Central memory CD8-positive, alpha-beta T cell (primary cell): ENCODE measurements around the gene ABHD3.
A peak's percentile ranks its signal among the peaks of the same experiment; 100 is the strongest.
"Not testable (repeated sequence)": the region's sequence is repeated elsewhere in the genome, so short reads cannot be mapped to it uniquely, and the experiment has no call there.

ENCODE experiments used
- ATAC-seq: fragments of 150-1000 bp; cut with Tn5 transposase; replicated peaks from 2 replicates; pipeline ENCODE4 v1.10.0; 2022; ENCODE audit warnings: mild to moderate bottlenecking, moderate FRiP score, moderate number of reproducible peaks; ENCODE audit not compliant: poor library complexity, severe bottlenecking; ENCODE audit errors: extremely low read depth
- DNase-seq, 2 donors: peaks; one replicate each; pipeline ENCODE4 v3.0.0; 2021; ENCODE audit warnings: low spot score in 2 of 2
- H3K27ac Mint-ChIP-seq: one replicate; pipeline ENCODE4 v1.8.0; 2022; ENCODE audit warnings: low read depth, mild to moderate bottlenecking, moderate library complexity, mixed read lengths
- H3K27me3 Mint-ChIP-seq: one replicate; pipeline ENCODE4 v1.8.0; 2022; ENCODE audit warnings: mixed read lengths
- H3K36me3 Mint-ChIP-seq: one replicate; pipeline ENCODE4 v1.8.0; 2022; ENCODE audit warnings: mild to moderate bottlenecking, moderate library complexity, mixed read lengths; ENCODE audit not compliant: insufficient read depth
- H3K4me1 Mint-ChIP-seq: one replicate; pipeline ENCODE4 v1.8.0; 2022; ENCODE audit warnings: mixed read lengths
- H3K4me3 Mint-ChIP-seq: one replicate; pipeline ENCODE4 v1.8.0; 2022; ENCODE audit warnings: mild to moderate bottlenecking, moderate library complexity, mixed read lengths
- H3K9me3 Mint-ChIP-seq: one replicate; pipeline ENCODE4 v1.8.0; 2022; ENCODE audit warnings: mixed read lengths

Gene ABHD3

GRCh38 chr18:21704603-21705364 lies at the start of gene ABHD3:
ABHD3 (minus strand) TSS chr18:21704774; CDS start chr18:21704665, 109 bp downstream.
- Mint-ChIP-seq H3K27me3 (no peaks in the 10 kb centered on the region), H3K27ac (peak within 1 kb of the TSS; percentile 92), H3K4me3 (peak within 1 kb of the TSS; percentile 95), H3K9me3 (no peaks in the 10 kb centered on the region), H3K4me1 (peaks cover 18% of the 10 kb centered on the region), H3K36me3 (peaks cover 12% of the 10 kb centered on the region)
- peak; percentile 82 to 85 for DNase-seq
- ATAC-seq = peak; percentile 93

DNA sequence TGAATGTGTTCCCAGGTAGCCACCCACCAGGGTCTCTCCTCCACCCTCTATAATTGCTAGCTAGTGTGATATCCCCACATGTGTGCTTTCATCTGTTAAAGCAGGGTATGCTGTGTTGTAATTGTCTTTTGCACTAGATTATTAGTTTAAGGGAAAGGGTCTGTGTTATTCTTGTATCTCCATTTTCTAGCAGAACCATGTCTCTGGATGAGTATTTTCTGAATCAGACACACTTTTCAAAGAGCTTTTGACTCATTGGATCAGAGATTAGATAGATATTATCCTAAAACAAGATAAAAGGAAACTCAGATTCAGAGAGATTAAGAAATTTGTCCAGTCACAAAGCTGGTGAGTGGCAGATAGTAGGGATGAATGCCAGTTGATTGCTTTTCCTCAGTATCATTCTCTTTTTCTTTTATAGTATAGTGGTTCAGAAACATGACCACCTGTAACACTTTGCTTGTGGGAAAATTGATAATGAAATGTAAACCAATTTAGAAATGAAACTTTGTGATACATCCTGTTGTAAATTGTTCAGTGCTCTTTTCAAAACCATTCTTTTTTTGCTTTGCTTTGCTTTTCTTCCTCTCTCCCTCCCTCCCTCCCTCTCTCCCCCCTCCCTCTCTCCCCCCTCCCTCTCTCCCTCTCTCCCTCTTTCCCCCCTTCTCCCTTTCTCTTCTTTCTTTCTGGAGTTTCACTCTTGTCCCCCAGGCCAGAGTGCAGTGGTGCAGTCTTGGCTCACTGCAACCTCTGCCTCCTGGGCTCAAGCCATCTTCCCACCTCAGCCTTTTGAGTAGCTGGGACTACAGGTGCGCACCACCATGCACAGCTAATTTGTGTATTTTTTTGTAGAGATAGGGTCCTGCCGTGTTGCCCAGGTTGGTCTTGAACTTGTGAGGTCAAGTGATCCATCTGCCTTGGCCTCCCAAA lies 43.5 kb upstream of the ABHD3 start:
- no peak overlapping the region for H3K4me3 Mint-ChIP-seq
- H3K4me1 Mint-ChIP-seq = peaks cover 54% of the 10 kb centered on the region
- peaks cover 4% of the 10 kb centered on the region for H3K36me3 Mint-ChIP-seq
- H3K9me3 Mint-ChIP-seq = no peaks in the 10 kb centered on the region
- DNase-seq (no peak), ATAC-seq (peak; percentile 24)
- H3K27me3 Mint-ChIP-seq = no peaks in the 10 kb centered on the region
- peak overlapping the region; percentile 9 for H3K27ac Mint-ChIP-seq

- Mint-ChIP-seq H3K36me3 (peaks cover 4% of the 10 kb centered on the region), H3K9me3 (no peaks in the 10 kb centered on the region), H3K27ac (peak overlapping the region; percentile 9), H3K4me1 (peaks cover 59% of the 10 kb centered on the region), H3K27me3 (no peaks in the 10 kb centered on the region), H3K4me3 (no peak overlapping the region)
- DNase-seq (no peak), ATAC-seq (no peak)
Measured at GRCh38 chr18:21747268-21747667, 42.7 kb upstream of the ABHD3 start.

GRCh38 chr18:21745231-21745630 lies 40.7 kb upstream of the ABHD3 start:
- Mint-ChIP-seq H3K9me3 (no peaks in the 10 kb centered on the region), H3K4me3 (no peak overlapping the region), H3K36me3 (peaks cover 6% of the 10 kb centered on the region), H3K27ac (no peak overlapping the region), H3K4me1 (peaks cover 62% of the 10 kb centered on the region), H3K27me3 (no peaks in the 10 kb centered on the region)
- no peak for DNase-seq
- no peak for ATAC-seq

DNA sequence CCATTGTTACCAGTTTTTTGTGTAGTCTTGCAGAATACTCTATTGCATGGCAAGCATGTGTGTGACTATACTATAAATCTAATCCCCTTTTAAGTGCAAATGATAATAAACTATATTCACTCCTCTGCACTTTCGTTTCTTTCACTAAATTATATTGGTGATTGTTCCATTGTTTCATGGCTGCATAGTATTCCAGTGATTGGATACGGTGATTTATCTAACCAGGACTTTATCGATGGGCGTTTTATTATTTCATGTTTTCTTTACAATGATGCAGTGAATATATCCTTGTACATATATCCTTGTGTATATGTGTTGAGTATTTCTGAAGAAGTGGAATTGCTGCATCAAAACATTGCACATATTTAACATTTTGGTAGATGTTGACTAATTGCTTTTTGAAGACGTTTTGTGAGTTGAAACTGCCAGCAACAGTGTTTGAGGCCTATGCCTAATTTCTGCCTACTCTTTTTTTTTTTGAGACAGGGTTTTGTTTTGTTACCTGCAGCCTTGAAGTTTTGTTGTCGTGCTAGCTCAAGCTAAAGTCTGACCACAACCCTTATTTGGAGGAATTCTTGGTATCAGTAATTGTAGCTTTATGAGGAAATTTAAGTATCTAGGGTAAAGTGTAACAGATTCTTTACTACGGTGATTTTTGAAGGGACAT lies 38.7 kb upstream of the ABHD3 start:
- Mint-ChIP-seq H3K27ac (peak overlapping the region; percentile 41), H3K36me3 (peaks cover 8% of the 10 kb centered on the region), H3K9me3 (no peaks in the 10 kb centered on the region), H3K4me1 (peaks cover 64% of the 10 kb centered on the region), H3K27me3 (no peaks in the 10 kb centered on the region), H3K4me3 (peak overlapping the region; percentile 33)
- DNase-seq = no peak
- ATAC-seq = no peak

GRCh38 chr18:21742315-21742687 lies 37.7 kb upstream of the ABHD3 start:
- no peaks in the 10 kb centered on the region for H3K27me3 Mint-ChIP-seq
- no peak for ATAC-seq

DNA sequence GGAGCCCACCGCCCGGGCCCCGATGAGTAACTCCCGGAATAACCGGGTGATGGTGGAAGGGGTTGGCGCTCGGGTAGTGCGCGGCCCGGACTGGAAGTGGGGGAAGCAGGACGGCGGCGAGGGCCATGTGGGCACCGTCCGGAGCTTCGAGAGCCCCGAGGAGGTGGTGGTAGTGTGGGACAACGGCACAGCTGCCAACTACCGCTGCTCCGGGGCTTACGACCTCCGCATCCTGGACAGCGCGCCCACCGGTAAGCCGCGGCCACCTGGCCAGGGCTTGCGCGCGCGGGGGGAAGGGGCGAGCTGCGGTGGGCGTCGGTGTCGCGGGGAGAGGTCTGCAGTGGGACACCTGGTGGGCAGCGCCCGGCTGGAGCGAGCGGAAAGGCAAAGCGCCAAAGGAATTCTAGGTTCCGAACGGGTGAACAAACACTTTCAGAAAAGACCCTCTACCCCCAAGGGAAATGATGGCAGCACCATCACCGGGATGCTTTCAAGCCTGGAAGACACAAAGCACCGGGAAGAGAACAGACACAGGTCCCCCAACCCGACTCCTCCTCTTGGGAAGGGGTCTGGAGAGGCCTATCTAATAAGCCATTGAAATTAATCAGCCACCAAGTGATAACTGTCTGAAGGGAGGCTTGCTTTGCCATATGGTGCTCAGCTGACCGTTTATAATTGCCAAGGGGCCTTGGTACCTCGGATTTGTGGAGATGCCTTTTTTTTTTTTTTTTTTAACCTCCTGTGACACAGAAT lies 37.2 kb upstream of the ABHD3 start:
- Mint-ChIP-seq H3K36me3 (peaks cover 8% of the 10 kb centered on the region), H3K27me3 (no peaks in the 10 kb centered on the region), H3K27ac (peak overlapping the region; percentile 75), H3K9me3 (no peaks in the 10 kb centered on the region), H3K4me3 (peak overlapping the region; percentile 81), H3K4me1 (peaks cover 49% of the 10 kb centered on the region)
- DNase-seq = no peak
- no peak for ATAC-seq

More at GRCh38 chr18:21742315-21742687, 37.7 kb upstream of the ABHD3 start:
- H3K9me3 Mint-ChIP-seq = no peaks in the 10 kb centered on the region
- no peak for DNase-seq
- peaks cover 54% of the 10 kb centered on the region for H3K4me1 Mint-ChIP-seq
- peak overlapping the region; percentile 81 for H3K4me3 Mint-ChIP-seq
- H3K36me3 Mint-ChIP-seq = peaks cover 8% of the 10 kb centered on the region
- H3K27ac Mint-ChIP-seq = peak overlapping the region; percentile 75

DNA sequence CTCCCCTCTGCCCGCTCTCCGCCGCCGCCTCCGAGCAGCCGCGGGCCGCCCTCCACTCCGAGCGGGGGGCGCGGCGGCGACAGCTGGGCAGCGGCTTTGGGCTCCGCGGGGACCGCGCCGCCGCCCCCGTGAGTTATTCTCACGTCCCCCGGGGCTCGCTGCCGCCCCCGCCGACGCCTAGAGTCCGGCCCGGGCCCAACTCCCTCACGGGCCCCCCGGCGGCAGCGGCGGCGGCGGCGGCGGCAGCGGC lies 36.7 kb upstream of the ABHD3 start:
- ATAC-seq (peak; percentile 31), DNase-seq (no peak)
- H3K36me3 Mint-ChIP-seq = peaks cover 8% of the 10 kb centered on the region
- no peaks in the 10 kb centered on the region for H3K9me3 Mint-ChIP-seq
- H3K4me1 Mint-ChIP-seq = peaks cover 44% of the 10 kb centered on the region
- peak overlapping the region; percentile 81 for H3K4me3 Mint-ChIP-seq
- no peak overlapping the region for H3K27ac Mint-ChIP-seq
- no peaks in the 10 kb centered on the region for H3K27me3 Mint-ChIP-seq

DNA sequence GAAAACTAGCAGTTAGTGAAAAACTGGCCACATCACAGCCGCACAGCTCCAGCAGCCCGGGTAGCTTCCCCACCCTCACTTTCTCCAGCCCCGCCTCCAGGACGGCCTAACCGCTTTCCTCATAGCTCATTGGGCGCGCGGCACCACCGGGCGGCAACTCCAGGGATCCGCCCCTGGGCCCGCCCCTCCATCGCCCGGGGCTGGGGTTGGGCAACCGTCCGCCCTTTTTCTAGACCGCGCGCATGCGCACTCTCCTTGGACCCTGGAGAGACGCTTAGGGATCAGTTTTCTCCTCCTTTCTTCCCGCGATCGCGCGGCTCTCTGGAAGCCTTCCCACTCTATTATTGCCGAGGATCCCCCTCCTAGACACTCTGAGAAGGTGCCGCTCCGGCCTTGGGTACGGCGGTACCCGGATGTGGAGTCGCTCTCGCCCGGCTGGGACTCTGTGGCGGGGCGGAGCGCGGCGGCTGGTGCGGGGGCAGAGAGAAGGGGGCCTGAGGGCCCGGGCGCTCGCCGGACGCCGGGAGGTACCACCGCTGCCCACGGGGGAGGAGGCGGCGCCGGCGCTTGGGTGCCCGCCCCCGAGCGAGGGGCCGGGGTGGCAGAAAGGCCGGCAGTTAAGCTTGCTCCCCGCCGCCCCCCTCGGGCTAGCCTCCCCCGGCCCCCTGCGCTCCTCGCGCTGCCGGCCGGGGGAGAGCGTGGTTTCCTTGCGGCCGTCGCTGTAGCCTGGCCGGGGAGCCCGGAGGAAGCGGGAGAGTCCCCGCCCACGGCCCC lies 36.2 kb upstream of the ABHD3 start, which contains the start of gene MIB1:
TSS of gene MIB1 (plus strand) at position 255 of the 774 bp plus-strand sequence. CDS start 792 bp downstream, outside the sequence.
- H3K4me3 Mint-ChIP-seq = peak within 1 kb of the TSS; percentile 91
- H3K27ac Mint-ChIP-seq = peak within 1 kb of the TSS; percentile 95
- H3K27me3 Mint-ChIP-seq = no peaks in the 10 kb centered on the region
- ATAC-seq (peak; percentile 97), DNase-seq (peak; percentile 98)
- peaks cover 8% of the 10 kb centered on the region for H3K36me3 Mint-ChIP-seq
- peaks cover 41% of the 10 kb centered on the region for H3K4me1 Mint-ChIP-seq
- H3K9me3 Mint-ChIP-seq = no peaks in the 10 kb centered on the region

GRCh38 chr18:21739604-21740537 lies 35.3 kb upstream of the ABHD3 start:
- no peak for DNase-seq
- H3K36me3 Mint-ChIP-seq = peaks cover 8% of the 10 kb centered on the region
- peaks cover 33% of the 10 kb centered on the region for H3K4me1 Mint-ChIP-seq
- no peaks in the 10 kb centered on the region for H3K9me3 Mint-ChIP-seq
- H3K4me3 Mint-ChIP-seq = peak overlapping the region; percentile 91
- peak overlapping the region; percentile 95 for H3K27ac Mint-ChIP-seq
- peak; percentile 2 for ATAC-seq
- no peaks in the 10 kb centered on the region for H3K27me3 Mint-ChIP-seq

- H3K4me1 Mint-ChIP-seq = peaks cover 10% of the 10 kb centered on the region
- H3K27ac Mint-ChIP-seq, ATAC-seq, H3K27me3 Mint-ChIP-seq, H3K36me3 Mint-ChIP-seq, H3K9me3 Mint-ChIP-seq, DNase-seq, H3K4me3 Mint-ChIP-seq: not testable (repeated sequence)
Measured at GRCh38 chr18:21736926-21737325, 32.4 kb upstream of the ABHD3 start.
